ENCODE results near the gene LPCAT3.
A peak's percentile ranks its signal among the peaks of the same experiment; 100 is the strongest.
"Not testable (repeated sequence)": the region's sequence is repeated elsewhere in the genome, so short reads cannot be mapped to it uniquely, and the experiment has no call there.

Gene LPCAT3, protein sequence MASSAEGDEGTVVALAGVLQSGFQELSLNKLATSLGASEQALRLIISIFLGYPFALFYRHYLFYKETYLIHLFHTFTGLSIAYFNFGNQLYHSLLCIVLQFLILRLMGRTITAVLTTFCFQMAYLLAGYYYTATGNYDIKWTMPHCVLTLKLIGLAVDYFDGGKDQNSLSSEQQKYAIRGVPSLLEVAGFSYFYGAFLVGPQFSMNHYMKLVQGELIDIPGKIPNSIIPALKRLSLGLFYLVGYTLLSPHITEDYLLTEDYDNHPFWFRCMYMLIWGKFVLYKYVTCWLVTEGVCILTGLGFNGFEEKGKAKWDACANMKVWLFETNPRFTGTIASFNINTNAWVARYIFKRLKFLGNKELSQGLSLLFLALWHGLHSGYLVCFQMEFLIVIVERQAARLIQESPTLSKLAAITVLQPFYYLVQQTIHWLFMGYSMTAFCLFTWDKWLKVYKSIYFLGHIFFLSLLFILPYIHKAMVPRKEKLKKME

DNA sequence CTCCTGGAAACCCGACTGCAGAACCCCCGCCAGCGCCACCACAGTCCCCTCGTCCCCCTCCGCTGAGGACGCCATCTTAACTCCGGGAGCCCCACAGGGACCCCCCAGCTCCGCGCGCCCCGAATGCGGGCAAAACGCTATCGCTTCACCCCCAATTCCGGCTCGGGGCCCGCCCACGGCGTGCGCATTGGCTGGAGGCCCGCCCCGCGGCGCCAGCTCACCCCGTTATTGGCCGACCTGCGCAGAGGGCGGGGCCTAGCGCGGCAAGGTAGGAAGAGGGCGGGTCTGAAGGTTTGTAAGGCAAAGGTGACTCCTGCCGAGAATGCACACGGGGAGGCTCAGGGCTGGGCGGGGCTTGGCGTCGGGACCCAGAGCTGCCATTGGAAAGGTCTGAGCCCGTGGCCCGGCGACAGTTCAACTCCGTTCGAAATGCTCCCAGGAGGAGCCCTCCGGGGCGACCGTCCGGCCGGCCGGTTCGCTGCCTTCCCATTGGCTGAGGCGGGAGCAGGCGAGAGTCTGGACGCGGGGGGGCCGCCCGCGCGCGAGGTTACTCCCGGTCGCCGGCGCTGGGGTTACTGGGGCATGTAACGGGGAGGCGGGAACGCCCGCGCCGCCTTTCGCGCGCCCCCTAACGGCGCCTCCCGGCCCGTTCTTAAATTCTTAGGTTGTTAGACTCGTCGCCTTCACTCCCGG, at the start of gene LPCAT3:
LPCAT3 (minus strand) TSS at position 127 of the 693 bp plus-strand sequence; CDS start at position 75, 52 bp downstream.
- peak; percentile 98 for DNase-seq

DNA sequence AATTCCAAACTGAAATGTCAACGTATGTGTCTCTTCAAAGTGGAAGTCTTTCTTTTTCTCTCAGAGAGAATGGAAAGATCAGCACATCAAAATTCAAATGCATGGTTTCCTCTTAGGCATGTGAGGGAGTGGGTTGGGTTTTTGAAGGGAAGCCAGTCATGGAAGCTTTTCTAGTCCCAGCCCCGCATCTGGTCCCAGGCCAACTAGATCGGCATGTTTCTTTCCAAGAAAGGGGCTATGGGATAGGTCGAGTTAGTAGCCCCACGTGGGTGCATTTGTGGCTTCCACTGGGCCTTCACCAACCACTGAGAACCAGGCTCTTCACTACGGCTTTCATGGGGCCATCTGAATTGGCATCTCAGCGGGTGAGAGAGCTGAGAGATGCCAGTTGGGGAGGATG, 48.8 kb upstream of the LPCAT3 start:
- no peak for DNase-seq

DNA sequence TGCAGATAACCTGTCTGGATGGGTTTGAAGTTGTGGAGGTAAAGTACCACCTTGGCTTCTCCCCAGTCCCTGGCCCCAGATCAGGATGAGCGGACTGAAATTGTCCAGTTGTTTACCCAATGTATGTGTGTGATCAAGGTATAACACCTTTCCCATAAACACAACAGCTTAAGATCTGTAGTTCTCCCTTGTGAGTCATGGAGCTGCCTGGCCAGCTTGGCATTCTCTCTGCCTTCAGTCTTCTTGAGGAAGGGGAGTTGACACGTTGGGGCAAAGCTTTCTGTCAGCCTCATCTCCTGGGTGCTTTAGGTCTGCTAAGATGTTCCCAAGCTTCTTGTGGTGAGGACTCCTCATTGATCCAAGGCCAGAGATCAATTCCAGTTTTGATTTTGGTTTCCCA, 48.3 kb upstream of the LPCAT3 start:
- DNase-seq, result no peak

DNA sequence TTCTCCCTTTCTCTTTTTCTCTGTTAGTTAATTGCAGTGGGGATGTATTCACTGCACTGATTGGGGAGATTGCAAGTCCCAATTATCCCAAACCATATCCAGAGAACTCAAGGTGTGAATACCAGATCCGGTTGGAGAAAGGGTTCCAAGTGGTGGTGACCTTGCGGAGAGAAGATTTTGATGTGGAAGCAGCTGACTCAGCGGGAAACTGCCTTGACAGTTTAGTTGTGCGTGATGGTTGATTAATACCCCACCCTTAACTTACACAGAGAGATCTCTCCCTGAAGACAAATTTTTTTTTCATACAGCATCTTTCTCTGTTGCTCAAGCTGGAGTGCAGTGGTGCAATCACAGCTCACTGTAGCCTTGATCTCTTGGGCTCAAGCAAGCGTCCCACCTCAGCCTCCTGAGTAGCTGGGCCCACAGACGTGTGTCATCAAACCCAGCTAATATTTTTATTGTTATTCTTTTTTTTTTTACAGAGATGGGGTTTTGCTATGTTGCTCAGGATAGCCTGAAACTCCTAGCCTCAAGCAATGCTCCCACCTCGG, 46.9 kb upstream of the LPCAT3 start:
- DNase-seq, result no peak

DNA sequence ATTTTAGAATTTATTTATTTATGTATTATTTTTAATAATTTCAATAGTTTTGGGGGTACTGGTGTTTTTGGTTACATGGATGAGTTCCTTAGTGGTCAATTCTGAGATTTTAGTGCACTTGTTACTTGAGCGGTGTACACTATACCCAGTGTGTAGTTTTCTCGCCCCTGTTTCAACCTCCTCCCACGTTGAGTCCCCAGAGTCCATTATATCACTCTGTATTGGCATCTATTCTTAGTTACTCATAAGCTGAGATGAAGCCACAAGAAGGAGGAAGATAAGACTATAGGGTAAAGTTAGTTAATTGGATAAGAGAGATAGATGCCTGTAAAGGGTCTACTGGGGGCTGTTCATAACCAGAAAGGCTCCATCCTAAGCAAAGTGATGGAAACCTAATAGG, 46.2 kb upstream of the LPCAT3 start:
- no peak for DNase-seq

DNA sequence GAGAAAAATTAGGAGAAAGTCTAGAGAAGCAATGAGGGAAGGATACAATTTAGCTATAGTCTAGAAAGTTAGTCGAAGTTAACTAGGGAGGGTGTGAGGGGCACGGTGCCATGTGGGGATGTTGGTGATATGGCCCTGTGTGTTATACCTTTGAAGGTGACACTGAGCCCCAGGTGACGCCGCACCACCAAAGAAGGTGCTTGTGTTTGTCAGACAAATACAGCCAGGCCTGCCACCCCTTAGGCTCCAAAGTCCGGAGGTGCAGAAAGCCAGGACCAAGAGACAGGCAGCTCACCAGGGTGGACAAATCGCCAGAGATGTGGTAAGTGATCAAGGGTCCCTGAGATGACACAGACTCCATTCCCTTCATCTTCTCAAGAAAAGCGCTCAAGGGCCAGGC, 43.3 kb upstream of the LPCAT3 start:
- no peak for DNase-seq

DNA sequence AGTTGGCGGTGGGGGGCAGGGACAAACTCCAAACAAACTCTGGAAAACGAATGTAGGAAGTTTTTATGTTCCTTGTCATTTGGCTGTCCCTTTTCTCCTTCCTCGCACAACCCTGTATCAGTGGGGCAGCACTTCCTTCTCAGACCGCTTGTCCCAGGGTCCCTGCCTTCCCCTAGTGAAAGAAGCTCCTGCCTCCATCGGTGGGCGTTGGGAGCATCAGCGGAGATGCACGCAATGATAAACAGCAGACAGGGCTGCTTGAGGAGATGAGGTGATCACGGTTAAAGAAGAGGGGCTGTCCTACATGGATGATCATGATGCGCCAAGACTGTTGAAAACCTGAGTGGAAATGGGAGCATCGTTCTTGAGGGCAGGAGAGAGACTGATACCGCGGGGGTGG, 42.9 kb upstream of the LPCAT3 start:
- no peak for DNase-seq

DNA sequence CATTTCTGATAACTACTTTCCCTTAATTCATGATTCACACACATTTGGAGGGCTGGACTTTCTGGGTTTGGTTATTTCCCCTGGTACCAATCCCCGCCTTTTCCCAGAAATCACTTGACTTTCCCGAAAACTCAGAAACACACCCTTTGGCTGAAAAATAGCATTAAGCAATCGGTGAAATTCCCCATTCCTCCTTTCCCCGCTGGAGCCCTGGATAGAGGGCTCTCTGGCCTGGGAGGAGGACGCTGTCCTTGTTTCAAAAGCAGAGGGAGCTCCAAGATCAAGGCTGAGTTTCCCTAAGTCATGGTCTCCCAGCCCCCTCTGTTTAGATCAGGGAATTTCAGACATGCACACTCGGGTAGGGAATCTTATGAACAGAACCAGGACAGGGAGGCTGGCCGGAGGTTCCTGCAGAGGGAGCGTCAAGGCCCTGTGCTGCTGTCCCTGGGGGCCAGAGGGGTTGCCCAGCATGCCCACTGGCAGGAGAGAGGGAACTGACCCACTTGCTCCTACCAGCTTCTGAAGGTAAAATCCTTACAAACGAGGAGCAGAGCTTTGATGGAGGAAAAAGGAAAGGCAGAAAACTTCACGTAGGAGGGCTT, 42.2 kb upstream of the LPCAT3 start, which contains the start of gene C1S:
C1S (plus strand) TSS at position 366 of the 602 bp plus-strand sequence. CDS start 1,195 bp downstream, outside the sequence.
- DNase-seq, result no peak

DNA sequence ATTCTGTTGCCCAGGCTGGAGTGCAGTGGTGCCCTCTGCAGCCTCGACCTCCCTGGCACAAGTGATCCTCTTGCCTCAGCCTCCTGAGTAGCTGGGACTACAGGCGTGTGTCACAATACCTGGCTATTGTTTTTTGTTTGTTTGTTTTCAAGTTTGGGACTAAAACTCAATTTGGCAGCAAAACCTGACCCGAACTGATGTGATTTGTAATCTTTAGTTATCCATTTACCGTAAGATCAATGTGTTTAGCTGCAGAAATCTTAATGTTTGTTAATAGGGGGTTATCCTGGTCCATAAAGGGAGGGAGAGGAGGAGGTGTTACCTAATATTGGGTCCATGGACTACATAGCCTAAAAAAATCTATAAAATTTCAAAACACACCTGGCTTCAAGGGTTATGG, 41.5 kb upstream of the LPCAT3 start:
- no peak for DNase-seq

DNA sequence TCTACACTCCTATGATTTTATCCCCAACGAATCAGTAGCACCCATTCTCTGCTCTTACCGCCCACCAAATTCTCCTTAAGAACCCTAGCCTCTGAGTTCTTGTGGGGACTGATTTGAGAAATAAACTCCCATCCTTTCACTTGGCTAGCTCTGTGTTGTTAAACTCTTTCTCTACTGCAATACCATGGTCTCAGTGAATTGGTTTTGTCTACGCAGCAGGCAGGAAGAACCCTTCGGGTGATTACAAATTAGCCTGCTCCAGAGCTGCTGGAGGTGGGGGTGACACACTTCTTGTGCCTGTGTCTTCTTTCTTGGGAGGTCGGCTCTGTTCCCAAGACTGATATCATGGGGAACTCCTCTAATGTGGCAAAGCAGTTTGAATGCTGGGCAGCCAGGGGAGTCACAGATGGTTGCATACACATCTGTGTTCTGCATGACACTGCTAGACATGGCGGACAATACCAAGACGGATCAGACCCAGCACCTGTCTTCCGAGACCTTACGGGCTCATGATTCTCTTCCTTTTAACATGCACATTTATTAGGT, 40.6 kb upstream of the LPCAT3 start:
- DNase-seq, result no peak

DNA sequence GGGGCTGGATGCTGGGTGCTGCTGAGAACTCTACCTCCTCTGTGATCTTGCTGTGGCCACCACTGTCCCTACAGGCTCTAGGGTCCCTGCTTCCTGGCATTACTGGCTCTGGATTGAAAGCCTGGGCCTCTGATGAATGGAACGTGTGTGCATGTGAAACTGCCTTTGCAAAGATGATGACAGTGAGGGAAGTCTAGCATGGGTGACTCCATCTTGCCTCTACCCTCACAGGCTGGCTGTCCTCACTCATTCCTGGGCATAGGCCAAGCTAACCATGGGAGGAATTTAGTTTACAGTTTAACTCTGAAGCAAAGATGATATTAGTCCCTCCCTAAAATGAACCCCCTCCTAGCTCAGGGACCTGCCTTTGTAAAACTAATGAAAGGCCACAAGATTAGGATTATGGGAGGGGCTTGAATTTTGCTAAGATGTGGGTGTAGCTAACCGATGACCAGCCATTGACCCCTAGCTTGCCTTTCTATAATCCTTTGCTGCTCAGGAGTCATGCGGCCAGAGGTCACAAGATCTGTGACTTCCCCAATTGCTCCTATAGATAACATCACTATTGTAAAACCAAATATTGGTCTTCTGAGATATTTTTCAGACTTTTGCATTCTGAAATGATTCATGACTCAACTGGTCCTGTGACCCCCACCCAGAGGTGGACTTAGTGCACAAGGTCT, 40.0 kb upstream of the LPCAT3 start:
- DNase-seq, result no peak

DNA sequence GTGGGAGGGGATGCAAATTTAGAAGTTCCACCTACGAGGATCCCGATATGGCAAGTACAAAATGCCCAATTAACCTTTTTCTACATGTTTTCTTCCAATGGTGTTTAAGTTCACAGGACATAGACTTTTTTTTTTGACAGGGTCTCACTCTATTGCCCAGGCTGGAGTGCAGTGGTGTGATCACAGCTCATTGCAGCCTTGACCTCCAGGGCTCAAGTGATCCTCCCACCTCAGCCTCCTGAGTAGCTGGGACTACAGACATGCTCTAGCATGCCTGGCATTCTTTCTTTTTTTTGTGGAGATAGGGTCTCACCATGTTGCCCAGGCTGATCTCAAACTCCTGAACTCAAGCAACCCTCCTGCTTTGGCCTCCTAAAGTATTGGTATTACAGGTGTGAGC, 37.5 kb upstream of the LPCAT3 start:
- not testable (repeated sequence) for DNase-seq

DNA sequence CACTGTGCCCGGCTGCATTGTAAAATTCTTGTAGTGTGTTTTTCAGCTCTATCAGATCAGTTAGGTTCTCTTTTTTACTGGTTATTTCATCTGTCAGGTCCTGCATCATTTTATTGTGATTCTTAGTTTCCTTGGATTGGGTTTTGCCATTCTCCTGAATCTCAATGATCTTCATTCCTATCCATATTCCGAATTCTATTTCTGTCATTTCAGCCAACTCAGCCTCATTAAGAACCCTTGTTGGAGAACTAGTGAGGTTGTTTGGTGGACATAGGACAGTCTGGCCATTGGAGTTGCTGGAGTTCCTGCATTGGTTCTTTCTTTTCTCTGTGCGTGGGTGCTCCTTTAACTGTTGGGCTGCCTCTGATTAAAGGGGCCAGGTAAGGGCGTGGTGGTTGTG, 36.6 kb upstream of the LPCAT3 start:
- DNase-seq, result no peak

DNA sequence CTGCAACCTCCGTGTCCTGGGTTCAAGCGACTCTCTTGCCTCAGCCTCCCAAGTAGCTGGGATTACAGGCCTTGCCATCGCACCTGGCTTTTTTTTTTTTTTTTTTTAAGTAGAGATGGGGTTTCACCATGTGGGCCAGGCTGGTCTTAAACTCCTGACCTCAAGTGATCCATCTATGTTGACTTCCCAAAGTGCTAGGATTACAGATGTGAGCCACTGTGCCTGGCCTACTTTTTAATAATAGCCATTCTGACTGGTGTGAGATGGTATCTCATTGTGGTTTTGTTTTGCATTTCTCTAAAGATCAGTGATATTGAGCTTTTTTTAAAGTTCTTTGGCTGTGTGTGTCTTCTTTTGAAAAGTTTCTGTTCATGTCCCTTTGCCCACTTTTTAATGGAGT, 31.7 kb upstream of the LPCAT3 start:
- DNase-seq, result not testable (repeated sequence)

DNA sequence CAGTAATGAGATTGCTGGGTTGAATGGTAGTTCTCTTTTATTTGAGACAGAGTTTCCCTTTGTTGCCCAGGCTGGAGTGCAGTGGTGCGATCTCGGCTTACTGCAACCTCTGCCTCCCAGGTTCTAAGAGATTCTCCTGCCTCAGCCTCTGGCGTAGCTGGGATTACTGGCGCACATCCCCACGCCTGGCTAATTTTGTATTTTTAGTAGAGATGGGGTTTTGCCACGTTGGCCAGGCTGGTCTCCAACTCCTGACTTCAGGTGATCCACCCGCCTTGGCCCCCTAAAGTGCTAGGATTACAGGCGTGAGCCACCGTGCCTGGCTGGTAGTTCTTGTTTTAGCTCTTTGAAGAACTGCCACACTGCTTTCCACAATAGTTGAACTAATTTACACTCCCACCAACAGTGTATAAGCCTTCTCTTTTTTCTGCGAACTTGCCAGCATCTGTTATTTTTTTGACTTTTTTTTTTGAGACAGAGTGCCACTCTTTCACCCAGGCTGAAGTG, 31.2 kb upstream of the LPCAT3 start:
- not testable (repeated sequence) for DNase-seq

DNA sequence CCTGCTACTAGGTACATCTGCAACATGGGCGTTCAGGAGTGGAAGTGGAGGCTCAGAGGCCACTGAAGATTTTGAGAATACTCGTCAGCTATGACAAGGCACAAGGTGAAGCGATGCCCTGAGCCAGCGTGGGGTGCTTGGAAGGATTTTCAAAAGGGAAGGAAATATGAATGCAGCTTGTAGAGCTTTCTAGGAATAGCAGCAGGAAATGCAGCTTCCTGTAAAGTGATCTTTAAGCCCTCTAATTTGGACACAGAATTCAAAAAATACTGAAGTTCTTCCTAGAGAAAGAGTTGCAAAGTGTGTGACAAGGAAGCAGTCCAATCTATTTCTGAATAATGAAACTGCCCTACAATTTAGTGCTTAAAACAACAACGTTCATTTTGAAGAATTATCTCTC, 29.0 kb upstream of the LPCAT3 start:
- DNase-seq, result no peak

DNA sequence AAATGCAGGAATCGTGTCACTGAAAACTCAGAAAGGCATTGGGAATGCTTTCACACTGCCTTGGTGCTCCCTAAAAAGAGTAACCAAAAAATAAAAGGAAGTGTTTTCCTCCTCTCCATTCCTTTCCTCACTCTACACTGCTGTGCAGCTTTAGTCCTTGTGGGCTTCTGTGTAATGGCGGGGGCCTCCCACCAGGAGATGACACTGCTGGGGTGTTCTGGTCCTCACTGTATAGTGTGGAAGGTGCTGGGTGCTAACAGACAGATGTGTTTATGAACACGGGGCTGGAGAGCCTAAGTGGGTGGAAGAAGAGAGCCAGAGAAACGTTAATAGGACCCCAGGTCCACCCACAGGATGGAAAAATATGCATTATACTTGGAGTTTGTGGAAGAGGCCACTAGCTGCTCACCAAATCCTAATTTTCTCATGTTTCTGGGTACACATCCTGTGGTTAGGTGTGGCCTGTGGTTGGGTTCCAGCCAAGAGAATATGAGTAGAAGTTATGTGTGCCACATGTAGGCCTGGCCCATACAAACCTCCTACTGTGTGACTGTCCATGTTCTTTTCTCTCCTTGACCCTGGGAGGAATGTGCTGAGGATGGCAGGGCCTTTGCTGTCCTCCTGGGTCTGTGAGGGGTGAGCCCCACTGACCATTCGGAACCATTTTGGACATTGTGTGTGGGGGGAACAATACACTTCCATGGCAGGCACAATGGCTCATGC, 28.3 kb upstream of the LPCAT3 start:
- DNase-seq, result no peak

DNA sequence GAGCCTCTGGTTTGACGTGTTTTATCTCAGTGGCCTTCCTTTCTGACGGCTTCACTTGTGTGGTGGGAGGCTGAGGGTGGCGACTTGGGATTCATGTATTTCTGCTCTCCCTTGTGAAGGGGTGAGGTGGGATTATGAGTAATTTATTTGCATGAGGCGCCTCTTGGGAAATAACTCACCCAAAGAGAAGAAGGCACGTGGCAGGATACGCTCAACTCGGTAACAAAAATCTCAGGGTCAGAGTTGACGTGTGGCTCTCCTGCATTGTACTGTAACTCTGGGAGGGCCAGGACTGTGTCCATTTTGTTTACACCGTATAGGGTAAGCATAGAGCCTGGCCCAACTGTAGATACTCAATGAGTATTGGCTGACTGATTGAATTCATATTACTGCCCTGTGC, 27.6 kb upstream of the LPCAT3 start:
- DNase-seq, result no peak

DNA sequence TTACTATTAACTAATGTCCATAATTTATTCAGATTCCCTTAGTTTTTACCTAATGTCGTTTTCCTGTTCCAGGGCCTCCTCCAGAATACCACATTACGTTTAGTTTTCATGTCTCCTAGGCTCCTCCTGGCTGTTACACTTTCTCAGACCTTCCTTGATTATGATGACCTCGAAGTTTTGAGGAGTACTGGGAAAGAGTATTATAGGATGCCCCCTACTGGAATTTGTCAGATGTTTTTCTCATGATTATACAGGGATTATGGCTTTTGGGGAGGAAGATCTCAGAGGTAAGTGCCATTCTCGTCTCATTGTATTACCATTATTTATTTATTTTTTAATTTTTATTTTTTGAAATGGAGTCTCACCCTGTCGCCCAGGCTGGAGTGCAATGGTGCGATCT, 24.6 kb upstream of the LPCAT3 start:
- no peak for DNase-seq

DNA sequence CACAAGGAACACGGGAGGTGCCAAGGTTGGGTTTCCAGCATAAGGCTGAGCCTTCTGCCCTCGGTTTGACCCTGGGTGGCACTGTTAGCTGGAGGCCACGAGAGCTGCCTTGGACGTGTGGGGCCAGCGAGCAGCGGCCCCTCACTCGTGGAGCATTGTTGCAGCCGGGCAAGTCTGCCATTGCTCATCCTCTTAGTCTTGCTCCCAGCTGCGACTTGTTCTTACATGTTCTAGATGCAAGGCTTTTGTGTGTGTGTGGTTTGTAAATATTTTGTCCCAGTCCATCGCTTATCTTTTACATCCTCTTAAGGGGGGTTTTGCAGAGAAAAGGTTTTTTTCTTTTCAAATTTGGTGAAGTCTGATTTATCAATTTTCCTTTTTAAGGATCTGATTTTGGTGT, 21.1 kb upstream of the LPCAT3 start:
- no peak for DNase-seq

DNA sequence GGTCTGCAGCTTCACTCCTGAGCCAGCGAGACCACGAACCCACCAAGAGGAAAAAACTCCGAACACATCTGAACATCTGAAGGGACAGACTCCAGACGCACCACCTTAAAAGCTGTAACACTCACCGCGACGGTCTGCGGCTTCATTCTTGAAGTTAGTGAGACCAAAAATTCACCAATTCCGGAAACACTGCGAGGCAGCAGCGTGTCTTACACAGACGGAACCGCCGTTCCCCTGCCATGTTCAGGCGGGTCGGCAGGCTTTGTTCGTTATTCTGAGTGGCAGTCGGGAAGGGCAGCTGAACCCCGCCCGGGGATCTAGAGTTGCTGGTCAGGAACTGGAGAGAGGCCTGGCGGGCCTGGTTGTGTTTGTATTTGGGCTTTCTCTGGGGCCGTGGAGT, 20.3 kb upstream of the LPCAT3 start:
- DNase-seq, result no peak

DNA sequence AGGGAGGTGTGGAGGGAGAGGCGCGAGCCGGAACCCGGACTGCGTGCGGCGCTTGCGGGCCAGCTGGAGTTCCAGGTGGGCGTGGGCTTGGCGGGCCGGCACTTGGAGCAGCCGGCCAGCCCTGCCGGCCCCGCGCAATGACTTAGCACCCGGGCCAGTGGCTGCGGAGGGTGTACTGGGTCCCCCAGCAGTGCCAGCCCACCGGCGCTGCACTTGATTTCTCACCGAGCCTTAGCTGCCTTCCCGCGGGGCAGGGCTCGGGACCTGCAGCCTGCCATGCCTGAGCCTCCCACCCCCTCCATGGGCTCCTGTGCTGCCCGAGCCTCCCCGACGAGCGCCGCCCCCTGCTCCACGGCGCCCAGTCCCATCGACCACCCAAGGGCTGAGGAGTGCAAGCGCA, 19.1 kb upstream of the LPCAT3 start:
- DNase-seq, result not testable (repeated sequence)

Measured in CD4-positive, alpha-beta T cell treated with Interleukin-17A for 4 hours (primary cell).